RPMI7951 (cell line): ENCODE measurements around the gene APLP1. TPM values are rescaled to one million over a fixed set of nuclear protein-coding genes. Genes with fewer than 3 reads are reported as not detected.
"Not testable (repeated sequence)": the region's sequence is repeated elsewhere in the genome, so short reads cannot be mapped to it uniquely, and the experiment has no call there.

Experiments
- DNase-seq: peaks from one replicate; pipeline ENCODE4 v3.0.0-alpha.2; 2012; ENCODE audit warnings: low read depth
- total RNA-seq: library from RNA; depleted of rRNA; stranded (reverse); fragments of >200 nt; shearing (Covaris generic); gene quantifications from 2 replicates; pipeline ENCODE4 v1.2.3, GENCODE V29; 2014; rRNA removed

Gene APLP1
- total RNA-seq, result 15.3 and 18.9 TPM in 2 replicates

- peak; percentile 67 for DNase-seq
These were observed at the start of gene APLP1 for GRCh38 chr19:35868172-35868822. Gene APLP1 (plus strand): TSS chr19:35868574. CDS start chr19:35868637, 63 bp downstream.

- no peak for DNase-seq
These were observed 45.8 kb upstream of the APLP1 start for GRCh38 chr19:35822579-35822978.

GRCh38 chr19:35824150-35824549 lies 44.2 kb upstream of the APLP1 start:
- no peak for DNase-seq

GRCh38 chr19:35828692-35829301 lies 39.6 kb upstream of the APLP1 start:
- DNase-seq, result peak; percentile 68

GRCh38 chr19:35830986-35831385 lies 37.4 kb upstream of the APLP1 start:
- DNase-seq, result no peak

GRCh38 chr19:35832054-35832453 lies 36.3 kb upstream of the APLP1 start:
- no peak for DNase-seq

- no peak for DNase-seq
These were observed 34.4 kb upstream of the APLP1 start for GRCh38 chr19:35833972-35834371.

- not testable (repeated sequence) for DNase-seq
These were observed 32.3 kb upstream of the APLP1 start for GRCh38 chr19:35836096-35836495.

- no peak for DNase-seq
These were observed 26.3 kb upstream of the APLP1 start for GRCh38 chr19:35841961-35842595.

GRCh38 chr19:35842666-35843272 lies 25.6 kb upstream of the APLP1 start:
- no peak for DNase-seq

GRCh38 chr19:35843676-35844481 lies 24.5 kb upstream of the APLP1 start:
- DNase-seq, result peak; percentile 36

- no peak for DNase-seq
These were observed 23.7 kb upstream of the APLP1 start for GRCh38 chr19:35844482-35845214.

- DNase-seq, result peak; percentile 32
These were observed 22.9 kb upstream of the APLP1 start for GRCh38 chr19:35845215-35846037.

GRCh38 chr19:35846038-35846668 lies 22.2 kb upstream of the APLP1 start:
- DNase-seq, result no peak

GRCh38 chr19:35847911-35848310 lies 20.5 kb upstream of the APLP1 start:
- no peak for DNase-seq

GRCh38 chr19:35848486-35848885 lies 19.9 kb upstream of the APLP1 start:
- no peak for DNase-seq

- no peak for DNase-seq
These were observed 19.4 kb upstream of the APLP1 start for GRCh38 chr19:35848919-35849505.

GRCh38 chr19:35851213-35852028 lies 17.0 kb upstream of the APLP1 start:
- no peak for DNase-seq
